HG02885 (cell line): ENCODE measurements around the gene PHOX2A.

ENCODE experiments used
- ATAC-seq: cut with Tn5 transposase; IDR thresholded peaks from one replicate; pipeline ENCODE4 v1.9.1; 2021; ENCODE audit warnings: mild to moderate bottlenecking; ENCODE audit not compliant: unreplicated experiment, poor library complexity

Gene PHOX2A

GRCh38 chr11:72190631-72191071, 53.3 kb downstream of the PHOX2A start:
- ATAC-seq: no peak

- ATAC-seq: no peak
Measured at GRCh38 chr11:72189455-72190250, 54.3 kb downstream of the PHOX2A start.
